Measurements from ENCODE around the gene MAP2K7.
"Not testable (repeated sequence)": the region's sequence is repeated elsewhere in the genome, so short reads cannot be mapped to it uniquely, and the experiment has no call there.

Gene MAP2K7

DNA sequence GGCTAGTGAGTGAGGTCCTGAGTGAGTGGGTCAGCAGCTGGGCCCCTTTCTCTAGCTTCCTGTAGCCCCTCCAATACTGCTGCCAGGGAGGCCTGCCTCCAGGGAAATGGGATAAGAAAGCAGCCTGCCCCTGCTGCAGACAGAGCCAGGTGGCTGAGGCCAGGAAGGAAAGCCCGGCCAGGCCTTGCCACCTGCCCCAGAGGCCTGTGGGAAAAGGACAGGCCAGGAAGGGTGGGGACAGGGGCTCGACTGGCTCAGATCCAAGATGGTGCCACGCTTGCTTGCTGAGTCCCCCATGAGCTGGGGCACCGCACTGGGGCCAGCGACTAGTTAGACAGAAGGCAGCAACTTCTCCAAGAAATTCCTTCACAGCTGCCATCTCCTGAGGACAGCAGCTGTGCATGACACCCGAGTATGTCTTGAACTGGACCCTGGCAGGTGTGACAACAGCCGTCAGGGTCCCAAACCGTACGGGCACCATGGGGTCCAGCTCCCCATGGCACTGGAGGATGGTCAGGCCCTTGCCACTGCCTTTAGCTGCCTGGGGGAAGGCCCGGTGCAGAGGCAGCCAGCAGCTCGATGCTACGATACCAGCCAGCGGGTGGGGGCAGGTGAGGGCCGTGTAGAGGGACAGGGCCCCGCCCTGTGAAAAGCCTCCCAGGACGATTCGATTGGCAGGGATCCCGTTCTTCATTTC is 24.4 kb upstream of the MAP2K7 start:
- no peak for DNase-seq (ENCODE audit: low read depth)
- H3K4me3 ChIP-seq (ENCODE audit: low read depth, low read length): no peak overlapping the region

DNA sequence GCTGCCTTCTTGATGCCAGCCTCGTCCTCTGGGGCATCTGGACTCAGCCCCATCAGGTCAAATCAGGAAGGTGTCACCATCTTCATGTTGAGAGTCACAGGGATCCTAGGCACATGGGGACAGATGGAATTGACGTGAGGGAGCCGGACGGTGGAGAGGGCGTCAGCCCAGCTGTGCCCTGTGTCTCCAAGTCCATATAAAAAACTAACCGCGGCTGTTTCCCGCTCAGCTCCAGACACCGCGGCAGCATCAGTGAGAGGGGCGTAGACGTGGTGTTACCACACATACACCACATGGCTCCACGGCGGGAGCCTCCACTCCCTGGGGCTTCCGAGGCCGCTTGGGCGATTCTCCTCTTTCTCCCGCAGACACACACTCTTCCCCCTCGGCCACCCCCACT is 23.8 kb upstream of the MAP2K7 start:
- H3K4me3 ChIP-seq (ENCODE audit: low read depth, low read length): no peak overlapping the region
- no peak for DNase-seq (ENCODE audit: low read depth)

DNA sequence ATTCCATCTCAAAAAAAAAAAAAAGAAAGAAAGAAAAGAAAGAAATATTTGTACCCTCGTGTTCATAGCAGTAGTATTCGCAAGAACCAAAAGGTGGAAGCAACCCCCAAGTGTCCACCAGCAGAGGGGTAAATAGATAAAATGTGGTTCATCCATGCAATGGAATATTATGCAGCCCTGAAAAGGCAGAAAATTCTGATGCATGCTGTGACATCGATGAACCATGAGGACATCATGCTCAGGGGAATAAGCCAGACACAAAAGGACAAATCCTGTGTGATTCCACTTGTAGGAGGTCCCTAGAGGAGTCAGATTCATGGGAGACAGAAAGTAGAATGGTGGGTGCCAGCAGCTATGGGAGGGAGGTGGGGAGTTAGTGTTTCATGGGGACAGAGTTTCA is 21.8 kb upstream of the MAP2K7 start:
- DNase-seq (ENCODE audit: low read depth): no peak
- no peak overlapping the region for H3K4me3 ChIP-seq (ENCODE audit: low read depth, low read length)

DNA sequence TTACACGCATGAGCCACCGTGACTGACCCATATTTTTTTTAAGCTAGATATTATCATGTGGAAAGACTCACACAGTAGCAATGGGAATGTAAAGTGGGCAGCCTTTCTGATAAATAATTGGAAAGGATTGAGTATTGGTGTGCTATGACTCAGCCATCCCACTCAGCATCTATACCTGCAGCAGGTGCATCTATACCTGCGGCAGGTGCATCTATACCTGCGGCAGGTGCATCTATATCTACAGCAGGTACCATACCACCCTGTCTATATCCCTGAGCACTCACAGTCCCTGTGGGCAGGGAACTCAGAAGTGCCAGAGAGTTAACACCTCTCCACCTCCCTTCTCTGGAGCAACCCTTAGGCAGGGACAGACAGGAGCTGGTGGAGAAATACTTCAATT is 20.6 kb upstream of the MAP2K7 start:
- H3K4me3 ChIP-seq (ENCODE audit: low read depth, low read length): no peak overlapping the region
- DNase-seq (ENCODE audit: low read depth): no peak

DNA sequence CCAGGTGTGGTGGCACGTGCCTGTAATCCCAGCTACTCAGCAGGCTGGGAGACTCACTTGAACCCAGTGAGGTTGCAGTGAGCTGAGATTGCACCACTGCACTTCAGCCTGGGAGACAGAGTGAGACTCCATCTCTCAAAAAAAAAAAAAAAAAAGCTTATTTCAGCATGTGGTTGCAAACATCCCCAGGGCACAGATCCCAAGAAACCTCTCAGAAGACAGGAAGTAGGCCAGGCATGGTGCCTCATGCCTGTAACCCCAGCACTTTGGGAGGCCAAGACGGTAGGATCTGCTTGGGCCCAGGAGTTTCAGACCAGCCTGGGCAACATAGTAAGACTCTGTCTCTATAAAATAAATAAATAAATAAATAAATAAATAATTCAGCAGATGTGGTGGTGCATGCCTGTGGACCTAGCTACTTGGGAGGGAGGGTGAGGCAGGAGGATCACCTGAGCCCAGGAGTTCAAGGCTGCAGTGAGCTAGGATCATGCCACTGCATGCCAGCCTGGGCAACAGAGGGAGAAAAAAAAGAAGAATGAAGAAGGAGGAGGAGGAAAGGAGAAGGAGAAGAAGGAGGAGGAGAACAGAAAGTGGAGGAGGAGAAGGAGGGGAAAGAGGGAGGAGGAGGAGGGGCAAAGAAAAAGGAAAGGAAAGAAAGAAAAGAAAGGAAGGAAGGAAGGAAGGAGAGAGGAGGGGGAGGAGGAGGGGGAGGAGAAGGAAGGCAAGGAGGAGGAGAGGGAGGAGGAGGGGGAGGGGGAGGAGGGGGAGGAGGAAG is 19.7 kb upstream of the MAP2K7 start:
- no peak overlapping the region for H3K4me3 ChIP-seq (ENCODE audit: low read depth, low read length)
- no peak for DNase-seq (ENCODE audit: low read depth)

- no peak overlapping the region for H3K4me3 ChIP-seq (ENCODE audit: low read depth, low read length)
- DNase-seq (ENCODE audit: low read depth): no peak
These were observed 17.9 kb upstream of the MAP2K7 start for GRCh38 chr19:7885818-7886217.

- H3K4me3 ChIP-seq (ENCODE audit: low read depth, low read length): peak overlapping the region; percentile 64
- no peak for DNase-seq (ENCODE audit: low read depth)
These were observed 16.1 kb upstream of the MAP2K7 start for GRCh38 chr19:7887408-7888144.

- peak within 1 kb of the TSS; percentile 64 for H3K4me3 ChIP-seq (ENCODE audit: low read depth, low read length)
- no peak for DNase-seq (ENCODE audit: low read depth)
These were observed 15.4 kb upstream of the MAP2K7 start, which contains the start of gene LRRC8E for GRCh38 chr19:7888145-7888825. LRRC8E (plus strand) TSS chr19:7888510; CDS start chr19:7895604, 7,094 bp downstream.

DNA sequence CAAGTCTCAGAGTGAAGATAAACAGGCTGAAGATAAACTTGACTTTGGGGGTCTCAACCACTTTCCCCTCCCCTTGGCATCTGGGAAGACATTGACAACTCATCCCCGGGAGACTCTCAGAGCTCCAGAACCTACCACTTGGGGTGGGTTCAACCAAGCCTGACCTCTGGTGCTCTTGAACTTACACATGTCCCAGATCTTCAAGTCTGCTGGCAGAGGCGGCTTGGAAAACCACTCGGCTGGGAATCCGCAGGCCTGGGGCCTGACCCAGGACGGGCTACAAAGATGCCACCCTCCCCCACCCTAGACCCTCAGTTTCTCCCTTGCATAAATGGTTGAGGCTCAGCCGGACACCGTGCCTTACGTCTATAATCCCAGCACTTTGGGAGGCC is 14.9 kb upstream of the MAP2K7 start:
- no peak for DNase-seq (ENCODE audit: low read depth)
- H3K4me3 ChIP-seq (ENCODE audit: low read depth, low read length): peak overlapping the region; percentile 64

DNA sequence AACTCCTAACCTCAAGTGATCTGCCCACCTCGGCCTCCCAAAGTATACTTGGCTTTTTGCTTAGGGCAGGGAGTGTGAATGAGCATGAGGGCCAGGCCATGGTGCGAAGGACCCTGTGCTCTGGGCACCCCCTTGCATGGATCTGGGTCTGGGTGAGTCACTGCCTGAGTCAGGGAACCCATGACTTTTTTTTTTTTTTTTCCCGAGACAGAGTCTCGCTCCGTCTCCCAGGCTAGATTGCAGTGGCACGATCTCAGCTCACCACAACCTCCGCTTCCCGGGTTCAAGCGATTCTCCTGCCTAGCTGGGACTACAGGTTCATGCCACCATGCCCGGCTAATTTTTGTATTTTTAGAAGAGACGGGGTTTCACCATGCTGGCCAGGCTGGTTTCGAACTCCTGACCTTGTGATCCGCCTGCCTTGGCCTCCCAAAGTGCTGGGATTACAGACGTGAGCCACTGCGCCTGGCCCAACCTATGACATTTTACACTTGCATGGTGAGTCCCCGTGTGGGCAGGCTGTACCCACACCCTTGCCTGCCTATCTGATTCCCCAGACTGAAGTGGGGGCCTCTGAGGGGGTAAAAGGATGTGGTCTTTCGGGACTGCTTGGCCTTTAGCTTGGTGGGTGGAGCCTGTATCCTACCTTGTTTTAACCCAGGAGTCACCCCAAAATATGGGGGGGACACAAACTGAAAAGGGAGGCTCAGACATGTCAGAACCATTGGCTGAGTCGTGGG is 10.1 kb upstream of the MAP2K7 start:
- DNase-seq (ENCODE audit: low read depth): not testable (repeated sequence)

DNA sequence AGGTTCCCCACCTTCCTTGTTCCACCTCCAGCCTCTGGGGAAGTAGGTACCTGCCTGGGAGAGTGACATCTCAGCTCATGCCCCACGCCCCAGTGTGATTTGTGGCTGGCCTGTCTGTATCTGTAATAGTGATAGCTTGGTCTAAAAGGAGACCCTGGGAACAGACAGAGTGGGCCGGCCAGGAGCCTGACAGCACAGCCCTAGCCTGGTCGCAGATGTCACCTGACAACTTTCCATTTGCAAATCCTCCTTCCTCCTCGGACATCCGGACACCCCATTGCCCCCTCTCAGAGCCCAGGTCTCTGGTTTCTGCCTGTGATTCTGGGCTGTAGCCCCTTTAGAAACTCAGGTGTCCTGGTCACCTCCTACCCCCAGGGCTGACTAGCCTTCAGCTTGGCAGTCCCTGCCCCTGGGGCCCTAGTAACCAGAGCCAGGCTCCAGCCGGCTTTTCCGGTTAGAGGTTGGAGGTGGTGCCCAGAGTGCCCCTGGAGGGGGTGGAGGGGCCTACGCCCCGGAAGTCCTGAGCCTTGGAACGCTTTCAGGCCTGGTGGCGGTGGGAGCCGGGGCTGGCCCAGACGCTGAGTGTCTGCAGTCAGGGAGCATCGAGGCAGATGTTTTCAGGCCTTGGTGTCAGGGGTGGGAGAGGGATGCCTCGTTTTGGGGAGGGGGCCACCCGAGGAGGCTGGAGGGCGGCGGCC is 8.9 kb upstream of the MAP2K7 start:
- no peak overlapping the region for H3K4me3 ChIP-seq (ENCODE audit: low read depth, low read length)
- no peak for DNase-seq (ENCODE audit: low read depth)

More for the DNA sequence above, 10.1 kb upstream of the MAP2K7 start:
- H3K4me3 ChIP-seq (ENCODE audit: low read depth, low read length): not testable (repeated sequence)

GRCh38 chr19:7895565-7895964 is 8.1 kb upstream of the MAP2K7 start:
- no peak overlapping the region for H3K4me3 ChIP-seq (ENCODE audit: low read depth, low read length)
- no peak for DNase-seq (ENCODE audit: low read depth)

GRCh38 chr19:7897292-7897691 is 6.4 kb upstream of the MAP2K7 start:
- no peak overlapping the region for H3K4me3 ChIP-seq (ENCODE audit: low read depth, low read length)
- no peak for DNase-seq (ENCODE audit: low read depth)

DNA sequence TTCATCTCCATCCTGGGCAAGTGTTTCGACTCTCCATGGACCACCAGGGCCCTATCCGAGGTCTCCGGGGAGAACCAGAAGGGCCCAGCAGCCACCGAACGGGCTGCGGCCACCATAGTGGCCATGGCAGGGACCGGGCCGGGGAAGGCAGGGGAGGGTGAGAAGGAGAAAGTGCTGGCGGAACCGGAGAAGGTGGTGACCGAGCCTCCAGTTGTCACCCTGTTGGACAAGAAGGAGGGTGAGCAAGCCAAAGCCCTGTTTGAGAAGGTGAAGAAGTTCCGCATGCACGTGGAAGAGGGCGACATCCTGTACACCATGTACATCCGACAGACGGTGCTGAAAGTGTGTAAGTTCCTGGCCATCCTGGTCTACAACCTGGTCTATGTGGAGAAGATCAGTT is 4.7 kb upstream of the MAP2K7 start:
- DNase-seq (ENCODE audit: low read depth): no peak
- no peak overlapping the region for H3K4me3 ChIP-seq (ENCODE audit: low read depth, low read length)

DNA sequence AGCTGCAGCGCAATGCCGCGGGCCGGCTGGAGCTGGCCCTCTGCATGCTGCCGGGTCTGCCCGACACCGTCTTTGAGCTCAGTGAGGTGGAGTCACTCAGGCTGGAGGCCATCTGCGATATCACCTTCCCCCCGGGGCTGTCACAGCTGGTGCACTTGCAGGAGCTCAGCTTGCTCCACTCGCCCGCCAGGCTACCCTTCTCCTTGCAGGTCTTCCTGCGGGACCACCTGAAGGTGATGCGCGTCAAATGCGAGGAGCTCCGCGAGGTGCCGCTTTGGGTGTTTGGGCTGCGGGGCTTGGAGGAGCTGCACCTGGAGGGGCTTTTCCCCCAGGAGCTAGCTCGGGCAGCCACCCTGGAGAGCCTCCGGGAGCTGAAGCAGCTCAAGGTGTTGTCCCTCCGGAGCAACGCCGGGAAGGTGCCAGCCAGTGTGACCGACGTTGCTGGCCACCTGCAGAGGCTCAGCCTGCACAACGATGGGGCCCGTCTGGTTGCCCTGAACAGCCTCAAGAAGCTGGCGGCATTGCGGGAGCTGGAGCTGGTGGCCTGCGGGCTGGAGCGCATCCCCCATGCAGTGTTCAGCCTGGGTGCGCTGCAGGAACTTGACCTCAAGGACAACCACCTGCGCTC is 3.8 kb upstream of the MAP2K7 start:
- no peak overlapping the region for H3K4me3 ChIP-seq (ENCODE audit: low read depth, low read length)
- no peak for DNase-seq (ENCODE audit: low read depth)

DNA sequence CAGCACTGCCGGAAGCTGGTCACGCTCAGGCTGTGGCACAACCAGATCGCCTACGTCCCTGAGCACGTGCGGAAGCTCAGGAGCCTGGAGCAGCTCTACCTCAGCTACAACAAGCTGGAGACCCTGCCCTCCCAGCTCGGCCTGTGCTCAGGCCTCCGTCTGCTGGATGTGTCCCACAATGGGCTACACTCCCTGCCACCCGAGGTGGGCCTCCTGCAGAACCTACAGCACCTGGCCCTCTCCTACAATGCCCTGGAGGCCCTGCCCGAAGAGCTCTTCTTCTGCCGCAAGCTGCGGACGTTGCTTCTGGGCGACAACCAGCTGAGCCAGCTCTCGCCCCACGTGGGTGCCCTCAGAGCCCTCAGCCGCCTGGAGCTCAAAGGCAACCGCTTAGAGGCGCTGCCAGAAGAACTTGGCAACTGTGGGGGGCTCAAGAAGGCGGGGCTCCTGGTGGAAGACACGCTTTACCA is 3.2 kb upstream of the MAP2K7 start:
- DNase-seq (ENCODE audit: low read depth): no peak

GRCh38 chr19:7900931-7901330 is 2.7 kb upstream of the MAP2K7 start:
- no peak overlapping the region for H3K4me3 ChIP-seq (ENCODE audit: low read depth, low read length)
- DNase-seq (ENCODE audit: low read depth): no peak

More for the DNA sequence above, 3.2 kb upstream of the MAP2K7 start:
- H3K4me3 ChIP-seq (ENCODE audit: low read depth, low read length): no peak overlapping the region

DNA sequence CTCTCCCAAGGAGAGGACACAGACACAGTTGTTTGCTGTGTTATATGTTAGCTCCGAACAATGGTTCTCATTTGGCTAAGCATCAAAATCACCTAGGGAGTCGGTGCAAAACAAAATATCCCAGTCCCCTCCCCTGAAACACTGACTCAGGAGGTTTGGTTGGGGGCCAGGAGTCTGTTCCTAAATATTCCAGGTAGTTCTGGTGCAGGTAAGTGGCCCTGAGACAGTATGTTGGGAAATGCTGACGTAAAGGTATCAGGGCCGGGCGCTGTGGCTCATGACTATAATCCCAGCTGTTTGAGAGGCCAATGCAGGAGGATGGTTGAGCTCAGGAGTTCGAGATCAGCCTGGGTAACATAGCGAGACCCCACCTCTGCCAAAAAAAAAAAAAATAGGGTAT is 2.3 kb upstream of the MAP2K7 start:
- no peak overlapping the region for H3K4me3 ChIP-seq (ENCODE audit: low read depth, low read length)
- DNase-seq (ENCODE audit: low read depth): no peak

Data from skeletal muscle cell (primary cell).